ENCODE results near the gene MDGA2.

GRCh38 chr14:46818147-46818546, 857.3 kb downstream of the MDGA2 start:
- TF ChIP-seq SUZ12 (IDR thresholded peaks at IDR 0.05): no peak
- TF ChIP-seq TARDBP (IDR thresholded peaks at IDR 0.05): no peak
- TF ChIP-seq SP1 (IDR thresholded peaks at IDR 0.05): no peak
- TF ChIP-seq HDGF (IDR thresholded peaks at IDR 0.05; ENCODE audit: borderline replicate concordance): no peak
- no peak for TF ChIP-seq CTBP1 (IDR thresholded peaks at IDR 0.05; ENCODE audit: borderline replicate concordance)
- no peak for TF ChIP-seq BHLHE40 (IDR thresholded peaks at IDR 0.05; ENCODE audit: borderline replicate concordance)
- no peak for TF ChIP-seq ARNT (IDR thresholded peaks at IDR 0.05)
- TF ChIP-seq L3MBTL2 (conservative IDR thresholded peaks at IDR 0.05): no peak
- TF ChIP-seq ZNF384 (IDR thresholded peaks at IDR 0.05): no peak
- no peak for TF ChIP-seq FOXM1 (IDR thresholded peaks at IDR 0.05; ENCODE audit: borderline replicate concordance)
- TF ChIP-seq ELF4 (IDR thresholded peaks at IDR 0.05): no peak
- no peak for TF ChIP-seq NFRKB (IDR thresholded peaks at IDR 0.05)
- TF ChIP-seq PKNOX1 (IDR thresholded peaks at IDR 0.05): no peak
- no peak for TF ChIP-seq LEF1 (IDR thresholded peaks at IDR 0.05; ENCODE audit: borderline replicate concordance)
